ENCODE measurements around the gene ATF4. TPM values are rescaled to one million over a fixed set of nuclear protein-coding genes. Genes with fewer than 3 reads are reported as not detected.
A peak's percentile ranks its signal among the peaks of the same experiment; 100 is the strongest.

The ATF4 gene
- total and polyA plus RNA-seq, 8 donors, result 155 to 929 (median 419) TPM

- intact Hi-C loops (cut with DNase I; ENCODE audit: low total_unique reads), result loop anchor here (5.0 kb wide), 1 partner anchor 491 kb away; no protein-coding TSS in a partner anchor
- H3K4me3 ChIP-seq, result no peak overlapping the region
- no peak for DNase-seq
- peaks cover 0 to under 1% (median 0%) of the 10 kb centered on the region in 3 donors for H3K27me3 ChIP-seq
- 55 to 70% (median 60%) methylated on average over 5 to 8 of the region's 8 CpGs for WGBS, 5 donors
- TF ChIP-seq EP300 (IDR thresholded peaks at IDR 0.05) (no peak), CTCF (IDR thresholded peaks at IDR 0.05) (no peak), POLR2AphosphoS5 (IDR thresholded peaks at IDR 0.05) (no peak), POLR2A (IDR thresholded peaks at IDR 0.05) (no peak)
- peaks cover 9 to 21% (median 19%) of the 10 kb centered on the region in 4 donors for H3K4me1 ChIP-seq
- H3K36me3 ChIP-seq, result no peaks in the 10 kb centered on the region
- H3K27ac ChIP-seq, result no peak overlapping the region
- no peaks in the 10 kb centered on the region for H3K9me3 ChIP-seq
Measured at GRCh38 chr22:39536711-39537110, 16.3 kb downstream of the ATF4 start.

GRCh38 chr22:39537975-39538374 is 17.6 kb downstream of the ATF4 start:
- Histone ChIP-seq H3K4me1 (peaks cover 5 to 15% (median 14%) of the 10 kb centered on the region in 4 donors), H3K4me3 (no peak overlapping the region), H3K27me3 (peaks cover 0 to 13% (median 0%) of the 10 kb centered on the region in 3 donors), H3K27ac (no peak overlapping the region), H3K9me3 (no peaks in the 10 kb centered on the region), H3K36me3 (no peaks in the 10 kb centered on the region)
- TF ChIP-seq CTCF (IDR thresholded peaks at IDR 0.05) (no peak), EP300 (IDR thresholded peaks at IDR 0.05) (no peak), POLR2AphosphoS5 (IDR thresholded peaks at IDR 0.05) (no peak), POLR2A (IDR thresholded peaks at IDR 0.05) (no peak)
- intact Hi-C loops (cut with DNase I; ENCODE audit: low total_unique reads), result loop anchor here (5.0 kb wide), 1 partner anchor 489 kb away; no protein-coding TSS in a partner anchor
- 33 to 45% (median 44%) methylated on average over 2 of the region's 2 CpGs for WGBS, 5 donors
- DNase-seq, result no peak

GRCh38 chr22:39543095-39543494 is 22.7 kb downstream of the ATF4 start:
- peak in 1 of 2 donors; percentile 55 for DNase-seq

More at GRCh38 chr22:39543095-39543494, 22.7 kb downstream of the ATF4 start:
- WGBS, 5 donors, result 16 to 25% (median 21%) methylated on average over 11 of the region's 11 CpGs
- Histone ChIP-seq H3K4me3 (no peak overlapping the region), H3K9me3 (no peaks in the 10 kb centered on the region), H3K4me1 (peaks cover 0 to 11% (median 6%) of the 10 kb centered on the region in 4 donors), H3K36me3 (no peaks in the 10 kb centered on the region), H3K27ac (no peak overlapping the region), H3K27me3 (peaks cover 0 to 63% (median 25%) of the 10 kb centered on the region in 3 donors)
- intact Hi-C loops (cut with DNase I; ENCODE audit: low total_unique reads), result no loop called here
- TF ChIP-seq CTCF (IDR thresholded peaks at IDR 0.05), result no peak
- TF ChIP-seq POLR2AphosphoS5 (IDR thresholded peaks at IDR 0.05), result no peak
- TF ChIP-seq EP300 (IDR thresholded peaks at IDR 0.05), result no peak
- no peak for TF ChIP-seq POLR2A (IDR thresholded peaks at IDR 0.05)

Measured in stomach (tissue), 9 donors.